Neural progenitor cell (in vitro differentiated cells): Measurements from ENCODE around the gene AUTS2. TPM values are rescaled to one million over a fixed set of nuclear protein-coding genes. Genes with fewer than 3 reads are reported as not detected.

Experiments used
- DNase-seq: peaks from one replicate; pipeline ENCODE4 v3.0.0-alpha.2; 2016; ENCODE audit warnings: low spot score
- H2AFZ ChIP-seq: fragments of 200-600 bp; sonication (generic); replicated peaks from 2 replicates; pipeline ENCODE4 v1.6.1; 2016; ENCODE audit warnings: antibody characterized with exemption
- H3F3A ChIP-seq: fragments of 200-600 bp; sonication (generic); 2 replicates; pipeline ENCODE4 v1.6.1; 2016; ENCODE audit warnings: antibody characterized with exemption, low read depth
- H3K27ac ChIP-seq: fragments of 200-600 bp; sonication (generic); 2 replicates; pipeline ENCODE4 v1.5.1; 2016; ENCODE audit warnings: mild to moderate bottlenecking
- H3K27me3 ChIP-seq: fragments of 200-600 bp; sonication (generic); 2 replicates; pipeline ENCODE4 v1.6.1; 2016; ENCODE audit warnings: mild to moderate bottlenecking, moderate library complexity
- H3K36me3 ChIP-seq: fragments of 200-600 bp; sonication (generic); 2 replicates; pipeline ENCODE4 v1.5.1; 2016
- H3K4me1 ChIP-seq: fragments of 200-600 bp; sonication (generic); 2 replicates; pipeline ENCODE4 v1.6.1; 2016; ENCODE audit warnings: mixed run types
- H3K4me2 ChIP-seq: fragments of 200-600 bp; sonication (generic); 2 replicates; pipeline ENCODE4 v1.6.1; 2016
- H3K4me3 ChIP-seq: fragments of 200-600 bp; sonication (generic); 2 replicates; pipeline ENCODE4 v1.5.1; 2016
- H3K79me2 ChIP-seq: fragments of 200-600 bp; sonication (generic); 2 replicates; pipeline ENCODE4 v1.6.1; 2016; ENCODE audit warnings: low read depth
- H3K9ac ChIP-seq: fragments of 200-600 bp; sonication (generic); 2 replicates; pipeline ENCODE4 v1.6.1; 2016
- H3K9me3 ChIP-seq: fragments of 200-600 bp; sonication (generic); 2 replicates; pipeline ENCODE4 v1.5.1; 2016; ENCODE audit warnings: low read depth
- H4K20me1 ChIP-seq: fragments of 200-600 bp; sonication (generic); 2 replicates; pipeline ENCODE4 v1.6.1; 2016; ENCODE audit warnings: low read depth
- H3K27ac Mint-ChIP-seq: 3 replicates; pipeline ENCODE4 v1.8.0; 2021; ENCODE audit warnings: mixed read lengths
- H3K27me3 Mint-ChIP-seq: 2 replicates; pipeline ENCODE4 v1.8.0; 2022; ENCODE audit warnings: low read depth, mild to moderate bottlenecking, inconsistent platforms, moderate library complexity, mixed read lengths; ENCODE audit not compliant: insufficient read depth
- H3K36me3 Mint-ChIP-seq: 3 replicates; pipeline ENCODE4 v1.8.0; 2021; ENCODE audit warnings: mixed read lengths
- H3K4me1 Mint-ChIP-seq: 3 replicates; pipeline ENCODE4 v1.8.0; 2021; ENCODE audit warnings: mixed read lengths
- H3K4me3 Mint-ChIP-seq: 3 replicates; pipeline ENCODE4 v1.8.0; 2021; ENCODE audit warnings: mild to moderate bottlenecking, moderate library complexity, mixed read lengths
- H3K9me3 Mint-ChIP-seq: 3 replicates; pipeline ENCODE4 v1.8.0; 2020; ENCODE audit warnings: mixed read lengths
- CTCF ChIP-seq: fragments of 200-600 bp; sonication (generic); IDR thresholded peaks from 2 replicates; pipeline ENCODE4 v1.5.1; 2017; ENCODE audit warnings: antibody characterized with exemption, mild to moderate bottlenecking
- EZH2 ChIP-seq: fragments of 200-600 bp; sonication (generic); IDR thresholded peaks from 2 replicates; pipeline ENCODE4 v1.6.1; 2017; ENCODE audit warnings: antibody characterized with exemption, mild to moderate bottlenecking, moderate library complexity
- EZH2phosphoT487 ChIP-seq: fragments of 200-600 bp; sonication (generic); IDR thresholded peaks from 2 replicates; pipeline ENCODE4 v1.6.1; 2017; ENCODE audit warnings: antibody characterized with exemption
- total RNA-seq: library from RNA; depleted of rRNA; stranded (reverse); fragments of >200 nt; gene quantifications from 2 replicates; pipeline ENCODE4 v1.2.3, GENCODE V29; 2015; ENCODE audit warnings: low replicate concordance

Gene AUTS2
- total RNA-seq, 1 donor from 2014 or later = 50.0 TPM

- H3F3A ChIP-seq = no peaks in the 10 kb centered on the region
- TF ChIP-seq EZH2phosphoT487 (no peak), EZH2 (no peak), CTCF (no peak)
- H2AFZ ChIP-seq = no peak overlapping the region
- H3K27ac ChIP-seq = no peak overlapping the region
- H3K4me3 ChIP-seq = no peak overlapping the region
- H3K27me3 Mint-ChIP-seq = peaks cover 6% of the 10 kb centered on the region
- H3K9me3 ChIP-seq = no peaks in the 10 kb centered on the region
- no peaks in the 10 kb centered on the region for H3K79me2 ChIP-seq
- no peaks in the 10 kb centered on the region for H3K36me3 ChIP-seq
- H3K4me2 ChIP-seq = no peak overlapping the region
- H3K9ac ChIP-seq = no peak overlapping the region
- DNase-seq = no peak
- peaks cover 2% of the 10 kb centered on the region for H3K9me3 Mint-ChIP-seq
- H3K4me1 Mint-ChIP-seq = peaks cover 19% of the 10 kb centered on the region
- H3K27me3 ChIP-seq = no peaks in the 10 kb centered on the region
- peaks cover 2% of the 10 kb centered on the region for H3K36me3 Mint-ChIP-seq
- H3K4me3 Mint-ChIP-seq = no peak overlapping the region
- H3K4me1 ChIP-seq = peaks cover 3% of the 10 kb centered on the region
- H4K20me1 ChIP-seq = peaks cover 4% of the 10 kb centered on the region
- no peak overlapping the region for H3K27ac Mint-ChIP-seq
These were observed 311.9 kb downstream of the AUTS2 start for GRCh38 chr7:69910150-69910549.

DNA sequence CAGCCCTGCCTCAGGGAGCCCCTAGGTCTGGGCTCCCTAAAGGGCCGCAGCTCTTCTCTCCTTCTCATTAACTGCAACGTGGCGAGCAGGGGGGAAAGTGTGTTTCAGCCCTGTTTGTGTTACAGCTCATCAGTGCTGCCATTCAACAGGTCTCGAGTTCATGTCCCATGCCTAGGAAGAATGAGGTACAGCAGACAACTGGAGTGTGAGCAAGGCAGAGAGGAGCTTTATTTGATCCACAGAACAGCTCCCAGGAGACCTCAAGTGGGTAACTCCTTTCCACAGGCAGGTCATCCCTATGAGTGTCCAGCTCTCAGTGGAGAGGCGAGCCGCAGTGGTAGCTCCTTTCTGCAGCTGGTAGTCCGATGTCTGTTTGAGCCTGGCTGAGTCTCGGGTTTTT, 313.1 kb downstream of the AUTS2 start:
- Histone ChIP-seq H3K79me2 (no peaks in the 10 kb centered on the region), H3K36me3 (no peaks in the 10 kb centered on the region), H3K9me3 (no peaks in the 10 kb centered on the region), H2AFZ (no peak overlapping the region), H3K4me3 (no peak overlapping the region), H3K9ac (no peak overlapping the region), H4K20me1 (peaks cover 4% of the 10 kb centered on the region), H3K27me3 (no peaks in the 10 kb centered on the region), H3K4me2 (no peak overlapping the region), H3K4me1 (peaks cover 3% of the 10 kb centered on the region), H3K27ac (no peak overlapping the region), H3F3A (no peaks in the 10 kb centered on the region)
- no peak for DNase-seq
- peaks cover 2% of the 10 kb centered on the region for H3K9me3 Mint-ChIP-seq
- H3K27me3 Mint-ChIP-seq = peaks cover 6% of the 10 kb centered on the region
- H3K27ac Mint-ChIP-seq = no peak overlapping the region
- TF ChIP-seq EZH2 (no peak), EZH2phosphoT487 (no peak), CTCF (no peak)
- peaks cover 2% of the 10 kb centered on the region for H3K36me3 Mint-ChIP-seq
- H3K4me3 Mint-ChIP-seq = no peak overlapping the region
- H3K4me1 Mint-ChIP-seq = peaks cover 16% of the 10 kb centered on the region

DNA sequence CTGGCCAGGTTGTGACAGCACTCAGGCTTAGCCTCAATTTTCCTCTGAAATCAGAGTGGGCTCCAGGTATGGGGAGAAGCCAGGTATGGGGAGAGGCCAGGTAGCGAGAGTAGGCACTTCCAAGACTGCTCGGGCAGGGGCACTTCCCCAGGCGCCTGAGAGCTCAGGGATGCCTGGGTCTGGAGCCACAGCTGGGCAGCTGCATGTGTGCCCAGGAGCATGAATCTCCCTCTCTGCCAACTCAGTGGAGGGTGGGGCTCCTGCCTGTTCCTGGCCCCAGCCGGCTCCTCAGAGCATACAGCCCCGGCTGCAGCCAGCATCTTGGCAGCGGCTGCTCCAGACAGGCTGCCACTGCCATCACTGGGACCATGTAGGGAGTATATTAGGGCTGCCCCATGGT, 313.9 kb downstream of the AUTS2 start:
- Mint-ChIP-seq H3K4me1 (peaks cover 14% of the 10 kb centered on the region), H3K36me3 (peaks cover 2% of the 10 kb centered on the region), H3K27ac (no peak overlapping the region), H3K9me3 (peaks cover 2% of the 10 kb centered on the region), H3K4me3 (no peak overlapping the region), H3K27me3 (peaks cover 6% of the 10 kb centered on the region)
- Histone ChIP-seq H3K27me3 (no peaks in the 10 kb centered on the region), H4K20me1 (peaks cover 4% of the 10 kb centered on the region), H3K4me3 (no peak overlapping the region), H3K4me1 (peaks cover 3% of the 10 kb centered on the region), H3F3A (no peaks in the 10 kb centered on the region), H3K36me3 (no peaks in the 10 kb centered on the region), H3K9me3 (no peaks in the 10 kb centered on the region), H3K79me2 (no peaks in the 10 kb centered on the region), H3K9ac (no peak overlapping the region), H3K4me2 (no peak overlapping the region), H2AFZ (no peak overlapping the region), H3K27ac (no peak overlapping the region)
- TF ChIP-seq CTCF (no peak), EZH2 (no peak), EZH2phosphoT487 (no peak)
- no peak for DNase-seq
